H1 (cell line): ENCODE measurements around the gene SLC35G4. TPM values are rescaled to one million over a fixed set of nuclear protein-coding genes. Genes with fewer than 3 reads are reported as not detected.

Source experiments
- CTCF ChIA-PET: fragments of 300-600 bp; sonication (Branson Sonifier 250); formaldehyde crosslinking; loops from one replicate; lab custom pipeline; 2021; ENCODE audit not compliant: partially characterized antibody; lab: Charles Lee
- POLR2A ChIA-PET: fragments of 300-600 bp; sonication (Branson Sonifier 250); formaldehyde crosslinking; loops from one replicate; lab custom pipeline; 2021; ENCODE audit warnings: inconsistent platforms; ENCODE audit not compliant: partially characterized antibody; lab: Charles Lee
- DNase-seq, 2 experiments: peaks; one replicate each; pipeline versions ENCODE4 v3.0.0 to v3.0.0-alpha.2; 2010 to 2022; ENCODE audit warnings: low spot score in 2 of 2, low read depth in 1 of 2, mixed read lengths in 1 of 2
- FAIRE-seq: peaks from 2 replicates; lab custom pipeline; 2011; peaks lifted over from hg19 to GRCh38; lab: Jason Lieb, UNC
- H2AFZ ChIP-seq: 2 replicates; pipeline ENCODE4 v1.8.1; 2012; ENCODE audit warnings: low read length, inconsistent platforms
- H2AK5ac ChIP-seq: 2 replicates; pipeline ENCODE4 v1.6.1; 2013; ENCODE audit warnings: low read depth, low read length
- H2BK120ac ChIP-seq: replicated peaks from 2 replicates; pipeline ENCODE3; 2013; ENCODE audit warnings: low read depth, low read length, inconsistent platforms
- H2BK12ac ChIP-seq: 2 replicates; pipeline ENCODE4 v1.6.1; 2013; ENCODE audit warnings: low read depth, low read length
- H2BK15ac ChIP-seq: 2 replicates; pipeline ENCODE4 v1.6.1; 2013; ENCODE audit warnings: low read length
- H2BK20ac ChIP-seq: 2 replicates; pipeline ENCODE4 v1.6.1; 2013; ENCODE audit warnings: low read length
- H2BK5ac ChIP-seq: 2 replicates; pipeline ENCODE4 v1.6.1; 2013; ENCODE audit warnings: low read depth, low read length
- H3K14ac ChIP-seq: 2 replicates; pipeline ENCODE4 v1.6.1; 2013; ENCODE audit warnings: inconsistent platforms; ENCODE audit not compliant: insufficient read length
- H3K18ac ChIP-seq: 2 replicates; pipeline ENCODE4 v1.6.1; 2013; ENCODE audit warnings: low read length; ENCODE audit errors: extremely low read depth
- H3K23ac ChIP-seq: 2 replicates; pipeline ENCODE4 v1.6.1; 2013; ENCODE audit warnings: inconsistent platforms; ENCODE audit not compliant: insufficient read length
- H3K23me2 ChIP-seq: 2 replicates; pipeline ENCODE4 v1.6.1; 2013; ENCODE audit warnings: low read depth, low read length
- H3K27ac ChIP-seq: 2 replicates; pipeline ENCODE4 v1.6.1; 2011; ENCODE audit warnings: low read depth, low read length, inconsistent platforms
- H3K27me3 ChIP-seq, 4 experiments: replicated peaks in 1 of 4; 1 replicate in 1 of 4; 2 replicates in 3 of 4; pipeline versions ENCODE4 v1.6.1 to v1.8.1; 2011 to 2013; ENCODE audit warnings: low read length in 3 of 4, mild to moderate bottlenecking in 3 of 4, inconsistent platforms in 2 of 4, mixed read lengths in 2 of 4, moderate library complexity in 1 of 4; ENCODE audit not compliant: control insufficient read depth in 3 of 4, insufficient read depth in 3 of 4; ENCODE audit errors: extremely low read depth in 1 of 4
- H3K36me3 ChIP-seq, 4 experiments: 2 replicates each; pipeline versions ENCODE4 v1.6.1 to v1.8.1; 2011 to 2013; ENCODE audit warnings: mild to moderate bottlenecking in 4 of 4, low read length in 3 of 4, moderate library complexity in 2 of 4, control low read depth in 1 of 4, inconsistent platforms in 1 of 4; ENCODE audit not compliant: insufficient read depth in 4 of 4, control insufficient read depth in 2 of 4
- H3K4ac ChIP-seq: replicated peaks from 2 replicates; pipeline ENCODE3; 2013; ENCODE audit warnings: low read length, low read depth, mixed read lengths, inconsistent platforms; ENCODE audit not compliant: insufficient read length
- H3K4me1 ChIP-seq, 4 experiments: replicated peaks in 1 of 4; 1 replicate in 1 of 4; 2 replicates in 3 of 4; pipeline versions ENCODE4 v1.6.1 to v1.8.1; 2011 to 2013; ENCODE audit warnings: low read length in 3 of 4, inconsistent platforms in 2 of 4, mixed read lengths in 1 of 4; ENCODE audit not compliant: insufficient read depth in 4 of 4, control insufficient read depth in 3 of 4
- H3K4me2 ChIP-seq, 2 experiments: 2 replicates each; pipeline versions ENCODE4 v1.6.1 to v1.8.1; 2011 to 2013; ENCODE audit warnings: low read depth in 2 of 2, low read length in 2 of 2, control low read depth in 1 of 2, inconsistent platforms in 1 of 2, mild to moderate bottlenecking in 1 of 2; ENCODE audit not compliant: insufficient read depth in 1 of 2
- H3K4me3 ChIP-seq, 4 experiments: fragments of 200-600, 300-600 bp in 1 of 4; sonication (generic), shearing (Covaris generic), sonication (Bioruptor Twin) in 1 of 4; 2 replicates each; pipeline versions ENCODE4 v1.5.1 to v1.8.1; 2011 to 2016; ENCODE audit warnings: low read length in 4 of 4, low read depth in 3 of 4, control low read depth in 2 of 4, inconsistent platforms in 2 of 4, mild to moderate bottlenecking in 2 of 4, mixed read lengths in 1 of 4, moderate library complexity in 1 of 4; ENCODE audit not compliant: insufficient read depth in 2 of 4; ENCODE audit errors: extremely low read depth in 1 of 4
- H3K56ac ChIP-seq: replicated peaks from 2 replicates; pipeline ENCODE3; 2013; ENCODE audit warnings: low read depth, mild to moderate bottlenecking, mixed read lengths, low read length, inconsistent platforms; ENCODE audit not compliant: insufficient read length
- H3K79me1 ChIP-seq: 2 replicates; pipeline ENCODE4 v1.6.1; 2013; ENCODE audit warnings: low read depth, low read length, control low read depth
- H3K79me2 ChIP-seq, 2 experiments: 2 replicates each; pipeline versions ENCODE4 v1.6.1 to v1.8.1; 2012 to 2013; ENCODE audit warnings: low read length in 2 of 2, mild to moderate bottlenecking in 2 of 2, inconsistent platforms in 1 of 2; ENCODE audit not compliant: insufficient read depth in 2 of 2, control insufficient read depth in 1 of 2
- H3K9ac ChIP-seq, 4 experiments: replicated peaks in 1 of 4; 1 replicate in 1 of 4; 2 replicates in 3 of 4; pipeline versions ENCODE4 v1.6.1 to v1.8.1; 2011 to 2013; ENCODE audit warnings: low read depth in 3 of 4, low read length in 3 of 4, control low read depth in 2 of 4, mild to moderate bottlenecking in 2 of 4, moderate library complexity in 2 of 4, inconsistent platforms in 1 of 4; ENCODE audit errors: extremely low read depth in 1 of 4
- H3K9me3 ChIP-seq, 2 experiments: 2 replicates each; pipeline versions ENCODE4 v1.6.1 to v1.8.1; 2012 to 2013; ENCODE audit warnings: mild to moderate bottlenecking in 2 of 2, moderate library complexity in 2 of 2, control low read depth in 1 of 2, inconsistent platforms in 1 of 2, low read depth in 1 of 2, low read length in 1 of 2, mixed read lengths in 1 of 2; ENCODE audit not compliant: insufficient read depth in 2 of 2
- H4K20me1 ChIP-seq, 2 experiments: replicated peaks in 1 of 2; 2 replicates each; pipeline versions ENCODE3 to v1.8.1; 2011 to 2013; ENCODE audit warnings: inconsistent platforms in 2 of 2, low read length in 2 of 2, mild to moderate bottlenecking in 1 of 2; ENCODE audit not compliant: insufficient read depth in 2 of 2, control insufficient read depth in 1 of 2
- H4K5ac ChIP-seq: 2 replicates; pipeline ENCODE4 v1.6.1; 2013; ENCODE audit warnings: low read length, low read depth, mixed read lengths, inconsistent platforms; ENCODE audit not compliant: insufficient read length
- H4K8ac ChIP-seq: 2 replicates; pipeline ENCODE4 v1.8.0; 2013; ENCODE audit warnings: mild to moderate bottlenecking, moderate library complexity, low read length, inconsistent platforms; ENCODE audit not compliant: insufficient read depth; ENCODE audit errors: extremely low read depth
- H4K91ac ChIP-seq: replicated peaks from 2 replicates; pipeline ENCODE3; 2013; ENCODE audit warnings: low read length, mixed read lengths, inconsistent platforms; ENCODE audit not compliant: insufficient read length
- ASH2L ChIP-seq: fragments of 200-600, 300-600 bp; sonication (generic); IDR thresholded peaks from one replicate; pipeline ENCODE4 v1.7.1; 2017; ENCODE audit warnings: low read length
- CBX5 ChIP-seq: fragments of 300-800, 300-1000 bp; sonication (generic); IDR thresholded peaks from 2 replicates; pipeline ENCODE4 v1.7.1; 2016; ENCODE audit warnings: antibody characterized with exemption, low read length, low read depth
- CTBP2 ChIP-seq: IDR thresholded peaks from 2 replicates; pipeline ENCODE4 v1.7.0; 2011; ENCODE audit warnings: borderline replicate concordance, mild to moderate bottlenecking, moderate library complexity, mixed read lengths, low read length; ENCODE audit not compliant: insufficient read depth, insufficient read length
- E2F6 ChIP-seq: IDR thresholded peaks from 2 replicates; pipeline ENCODE4 v1.6.1; 2012; ENCODE audit warnings: inconsistent platforms
- HDAC2 ChIP-seq, 2 experiments: fragments of 300-600 bp in 1 of 2; sonication (generic) in 1 of 2; IDR thresholded peaks; 2 replicates each; pipeline ENCODE4 v1.6.1; 2011 to 2012; ENCODE audit warnings: low read depth in 2 of 2, low read length in 2 of 2, mild to moderate bottlenecking in 2 of 2, moderate library complexity in 2 of 2, borderline replicate concordance in 1 of 2, inconsistent platforms in 1 of 2
- JUN ChIP-seq: IDR thresholded peaks from 2 replicates; pipeline ENCODE4 v1.6.1; 2011; ENCODE audit warnings: low read depth, mild to moderate bottlenecking, improper control_type of control experiment, low read length
- KDM5A ChIP-seq: fragments of 200-600 bp; IDR thresholded peaks from 2 replicates; pipeline ENCODE4 v1.7.1; 2012; ENCODE audit warnings: mild to moderate bottlenecking, low read length, inconsistent platforms, mixed read lengths
- MAX ChIP-seq: IDR thresholded peaks from 2 replicates; pipeline ENCODE4 v1.6.1; 2012; ENCODE audit warnings: inconsistent platforms
- PHF8 ChIP-seq: fragments of 200-600 bp; sonication (generic); conservative IDR thresholded peaks from 2 replicates; pipeline ENCODE4 v1.7.1; 2012; ENCODE audit warnings: low read depth, mild to moderate bottlenecking, inconsistent platforms, low read length, moderate library complexity
- POLR2AphosphoS5 ChIP-seq: IDR thresholded peaks from 2 replicates; pipeline ENCODE4 v1.6.1; 2011; ENCODE audit warnings: low read depth, low read length
- ZNF274 ChIP-seq: IDR thresholded peaks from 2 replicates; pipeline ENCODE4 v1.7.0; 2012; ENCODE audit warnings: low read length, borderline replicate concordance; ENCODE audit errors: extremely low read depth
- WGBS, 2 experiments: shearing (Covaris generic) in 1 of 2; methylation state at CpG; one replicate each; pipeline versions ENCODE4 v1.1.6 to v1.1.7; 2013 to 2015; ENCODE audit warnings: low lambda C conversion rate in 2 of 2, mixed read lengths in 2 of 2, inconsistent platforms in 1 of 2, low coverage in 1 of 2, missing lambda C conversion rate in 1 of 2; ENCODE audit not compliant: insufficient replicate concordance in 2 of 2, insufficient coverage in 1 of 2, insufficient read length in 1 of 2; ENCODE audit errors: extremely low coverage in 1 of 2, missing lambda C conversion rate in 1 of 2; 5-methylcytosine and 5-hydroxymethylcytosine counted together
- polyA plus RNA-seq, 7 experiments: library from polyadenylated mRNA; depleted of rRNA in 3 of 7; stranded (reverse) in 5 of 7; unstranded in 2 of 7; fragments of >200 nt in 5 of 7; fragments of 200-250 nt in 2 of 7; gene quantifications; 1 replicate in 5 of 7; 2 replicates in 1 of 7; 4 replicates in 1 of 7; pipeline versions ENCODE4 v1.2.1 to v1.2.3, GENCODE V29; 2011 to 2013; ENCODE audit warnings: missing spikeins in 2 of 7, mixed read lengths in 2 of 7
- total RNA-seq: library from RNA; stranded (reverse); fragmentation: NEBNext Ultra II Directional; extraction: Animal tissue kit (Norgen Biotek cat#: 25700); gene quantifications from 2 replicates; pipeline ENCODE4 v1.2.1, GENCODE V29; 2021

The SLC35G4 gene
- total and polyA plus RNA-seq, 2 of the 8 experiments (the other 6 are each of a cell fraction or from before 2014, with no cell fraction given), result not detected

GRCh38 chr18:11574545-11574944, 34.9 kb upstream of the SLC35G4 start:
- H3K36me3 ChIP-seq, result no peaks in the 10 kb centered on the region
- no peak overlapping the region for H3K4ac ChIP-seq
- H3K23me2 ChIP-seq, result no peaks in the 10 kb centered on the region
- no peak overlapping the region for H3K4me2 ChIP-seq
- H2AK5ac ChIP-seq, result no peak overlapping the region
- H2BK120ac ChIP-seq, result no peak overlapping the region
- H2BK20ac ChIP-seq, result no peak overlapping the region
- H3K79me2 ChIP-seq, result no peaks in the 10 kb centered on the region
- no peak overlapping the region for H3K27ac ChIP-seq
- H2AFZ ChIP-seq, result no peak overlapping the region
- H3K79me1 ChIP-seq, result no peaks in the 10 kb centered on the region
- H3K4me3 ChIP-seq, result no peak overlapping the region
- H3K56ac ChIP-seq, result no peak overlapping the region
- POLR2A ChIA-PET, result no interaction called here
- no peaks in the 10 kb centered on the region; a peak in 1 of 7 replicates for H3K4me1 ChIP-seq
- no peak overlapping the region for H2BK5ac ChIP-seq
- H3K27me3 ChIP-seq, result no peaks in the 10 kb centered on the region
- no peaks in the 10 kb centered on the region for H4K20me1 ChIP-seq
- no peaks in the 10 kb centered on the region for H3K9me3 ChIP-seq
- FAIRE-seq, result no peak
- no peak overlapping the region for H3K9ac ChIP-seq
- H3K14ac ChIP-seq, result no peak overlapping the region
- H3K18ac ChIP-seq, result no peak overlapping the region
- H4K91ac ChIP-seq, result no peak overlapping the region
- no peak for DNase-seq
- H3K23ac ChIP-seq, result no peak overlapping the region
- H2BK15ac ChIP-seq, result no peak overlapping the region
- H4K5ac ChIP-seq, result no peak overlapping the region
- WGBS, 2 experiments, result 41% methylated on average over 3 of the region's 3 CpGs; no CpG with 5 or more reads in 1 of the 2 experiments
- H2BK12ac ChIP-seq, result no peak overlapping the region
- CTCF ChIA-PET, result interaction anchor here (1.5 to 1.9 kb wide), 2 partner anchors 17 to 21 kb away, joined by 3 to 5 read pairs; no protein-coding TSS in a partner anchor
- H4K8ac ChIP-seq, result no peak overlapping the region
- TF ChIP-seq ASH2L (no peak), CTBP2 (no peak), POLR2AphosphoS5 (no peak), ZNF274 (no peak), JUN (no peak), E2F6 (no peak), CBX5 (no peak), HDAC2 (IDR thresholded peaks at IDR 0.05; ENCODE audit: borderline replicate concordance in 1 of 2, low read depth in 2 of 2, low read length in 2 of 2) (no peak), MAX (no peak), PHF8 (no peak), KDM5A (no peak)
